HCT116 (cell line): ENCODE results near the gene ERGIC1. TPM values are rescaled to one million over a fixed set of nuclear protein-coding genes. Genes with fewer than 3 reads are reported as not detected.

ENCODE experiments used
- ATAC-seq: fragments of 200-7000 bp; cut with Tn5 transposase; 2 replicates; pipeline ENCODE4 v1.9.1; 2020; ENCODE audit warnings: mild to moderate bottlenecking, moderate library complexity
- BruUV-seq: library from RNA; stranded (reverse); fragments of 400-500 nt; replicated peaks from 2 replicates; lab custom pipeline; 2021; lab: Mats Ljungman, UMichigan
- CTCF ChIA-PET: fragments of 300-600 bp; sonication (Branson Sonifier 250); formaldehyde crosslinking; loops from one replicate; lab custom pipeline; 2021; ENCODE audit warnings: antibody characterized with exemption; lab: Charles Lee
- POLR2A ChIA-PET: fragments of 300-600, 350-600 bp; sonication (Branson Sonifier 250); formaldehyde crosslinking; loops from one replicate; lab custom pipeline; 2021; ENCODE audit warnings: antibody characterized with exemption; lab: Charles Lee
- RAD21 ChIA-PET, 2 experiments: fragments of 300-600 bp; sonication (Branson Sonifier 250); formaldehyde crosslinking; loops; one replicate each; lab custom pipeline; 2023; ENCODE audit warnings: low total read pairs in 2 of 2; ENCODE audit not compliant: uncharacterized antibody in 2 of 2, unreplicated experiment in 2 of 2, low non-redundant PET in 1 of 2; lab: Charles Lee
- DNase-seq: peaks from one replicate; pipeline ENCODE4 v3.0.0-alpha.2; 2010; ENCODE audit warnings: low read depth, low spot score
- H2AFZ ChIP-seq: fragments of 200-600 bp; shearing (Covaris generic), sonication (generic); 2 replicates; pipeline ENCODE4 v1.6.1; 2017; ENCODE audit warnings: low read depth, mixed run types, mixed read lengths, antibody characterized with exemption, low read length; ENCODE audit not compliant: poor library complexity, severe bottlenecking
- H3K27ac ChIP-seq: 2 replicates; pipeline ENCODE4 v1.5.1; 2012; ENCODE audit warnings: low read depth, low read length
- H3K27me3 ChIP-seq: fragments of 200-600 bp; sonication (generic); 2 replicates; pipeline ENCODE4 v1.6.1; 2016; ENCODE audit warnings: mixed run types, low read length, mixed read lengths; ENCODE audit not compliant: insufficient read depth
- H3K36me3 ChIP-seq, 2 experiments: fragments of 200-500 bp in 1 of 2; fragments of 200-600 bp in 1 of 2; sonication (Bioruptor generic) in 1 of 2; sonication (generic) in 1 of 2; 2 replicates each; pipeline versions ENCODE4 v1.5.1 to v1.6.1; 2014 to 2016; ENCODE audit warnings: low read length in 2 of 2, inconsistent platforms in 1 of 2, mixed read lengths in 1 of 2, mixed run types in 1 of 2; ENCODE audit not compliant: insufficient read depth in 2 of 2, control insufficient read depth in 1 of 2
- H3K4me1 ChIP-seq, 2 experiments: fragments of 200-600 bp in 1 of 2; sonication (generic) in 1 of 2; 2 replicates each; pipeline versions ENCODE4 v1.5.1 to v1.6.1; 2012 to 2017; ENCODE audit warnings: low read length in 2 of 2, inconsistent platforms in 1 of 2, mild to moderate bottlenecking in 1 of 2, mixed read lengths in 1 of 2, mixed run types in 1 of 2, moderate library complexity in 1 of 2; ENCODE audit not compliant: insufficient read depth in 2 of 2, control insufficient read depth in 1 of 2
- H3K4me2 ChIP-seq: fragments of 200-600 bp; sonication (generic); 2 replicates; pipeline ENCODE4 v1.6.1; 2017; ENCODE audit warnings: mixed run types, low read length, mixed read lengths
- H3K4me3 ChIP-seq, 2 experiments: fragments of 200-600 bp in 1 of 2; sonication (generic) in 1 of 2; replicated peaks in 1 of 2; 2 replicates each; pipeline ENCODE4 v1.5.1; 2011 to 2016; ENCODE audit warnings: low read length in 2 of 2, control low read depth in 1 of 2, low read depth in 1 of 2, mild to moderate bottlenecking in 1 of 2, mixed read lengths in 1 of 2, mixed run types in 1 of 2
- H3K79me2 ChIP-seq: fragments of 200-600 bp; sonication (generic); 2 replicates; pipeline ENCODE4 v1.6.1; 2017; ENCODE audit warnings: mild to moderate bottlenecking, mixed run types, low read length, moderate library complexity, mixed read lengths; ENCODE audit not compliant: insufficient read depth
- H3K9ac ChIP-seq: fragments of 200-600 bp; sonication (generic); 2 replicates; pipeline ENCODE4 v1.6.1; 2016; ENCODE audit warnings: low read length, mixed read lengths
- H3K9me2 ChIP-seq: fragments of 200-600 bp; sonication (generic), shearing (Covaris generic); 2 replicates; pipeline ENCODE4 v1.6.1; 2017; ENCODE audit warnings: mixed run types, mild to moderate bottlenecking, moderate library complexity; ENCODE audit not compliant: insufficient read depth
- H3K9me3 ChIP-seq, 2 experiments: fragments of 200-500 bp in 1 of 2; fragments of 200-600 bp in 1 of 2; sonication (Bioruptor generic) in 1 of 2; sonication (generic) in 1 of 2; 2 replicates each; pipeline ENCODE4 v1.6.1; 2014 to 2017; ENCODE audit warnings: low read length in 2 of 2, mixed read lengths in 2 of 2, inconsistent platforms in 1 of 2, low read depth in 1 of 2, mild to moderate bottlenecking in 1 of 2, mixed run types in 1 of 2, moderate library complexity in 1 of 2; ENCODE audit not compliant: control insufficient read depth in 1 of 2, insufficient read depth in 1 of 2
- H4K20me1 ChIP-seq: fragments of 200-600 bp; sonication (generic), shearing (Covaris generic); 2 replicates; pipeline ENCODE4 v1.6.1; 2017; ENCODE audit warnings: mixed run types, mild to moderate bottlenecking, moderate library complexity; ENCODE audit not compliant: insufficient read depth
- CBX3 ChIP-seq: IDR thresholded peaks from 2 replicates; pipeline ENCODE4 v1.6.1; 2012; ENCODE audit warnings: low read depth
- CEBPB ChIP-seq: IDR thresholded peaks from 2 replicates; pipeline ENCODE4 v1.6.1; 2012; ENCODE audit warnings: low read depth
- EGR1 ChIP-seq: IDR thresholded peaks from 2 replicates; pipeline ENCODE4 v1.6.1; 2012; ENCODE audit warnings: low read depth
- ELF1 ChIP-seq: IDR thresholded peaks from 2 replicates; pipeline ENCODE4 v1.6.1; 2012; ENCODE audit warnings: low read depth, borderline replicate concordance
- EZH2 ChIP-seq: fragments of 200-600 bp; sonication (generic); IDR thresholded peaks from 2 replicates; pipeline ENCODE4 v1.6.1; 2017; ENCODE audit warnings: antibody characterized with exemption, mixed run types
- EZH2phosphoT487 ChIP-seq: fragments of 200-600 bp; IDR thresholded peaks from 2 replicates; pipeline ENCODE4 v1.6.1; 2018; ENCODE audit warnings: antibody characterized with exemption, borderline replicate concordance
- POLR2AphosphoS5 ChIP-seq: IDR thresholded peaks from 2 replicates; pipeline ENCODE4 v1.6.1; 2011; ENCODE audit warnings: mild to moderate bottlenecking, low read depth, low read length, moderate library complexity
- SIN3A ChIP-seq: IDR thresholded peaks from 2 replicates; pipeline ENCODE4 v1.6.1; 2012; ENCODE audit warnings: low read depth
- SP1 ChIP-seq: IDR thresholded peaks from 2 replicates; pipeline ENCODE4 v1.6.1; 2012; ENCODE audit warnings: low read depth
- SRF ChIP-seq: IDR thresholded peaks from 2 replicates; pipeline ENCODE4 v1.6.1; 2012; ENCODE audit warnings: low read depth
- TCF7L2 ChIP-seq: IDR thresholded peaks from 2 replicates; pipeline ENCODE4 v1.7.0; 2011; ENCODE audit warnings: borderline replicate concordance, inconsistent platforms; ENCODE audit not compliant: insufficient read depth, insufficient read length; ENCODE audit errors: extremely low read depth
- ZBTB33 ChIP-seq: IDR thresholded peaks from 2 replicates; pipeline ENCODE4 v1.6.1; 2011; ENCODE audit warnings: mild to moderate bottlenecking, low read length, moderate library complexity; ENCODE audit not compliant: insufficient replicate concordance; ENCODE audit errors: extremely low read depth
- ZFX ChIP-seq: fragments of 450-650 bp; IDR thresholded peaks from 2 replicates; pipeline ENCODE4 v1.6.1; 2017
- ZNF274 ChIP-seq: fragments of 200-500 bp; sonication (Bioruptor generic); IDR thresholded peaks from 2 replicates; pipeline ENCODE4 v1.6.1; 2014; ENCODE audit warnings: mild to moderate bottlenecking, low read depth, low read length, inconsistent platforms
- intact Hi-C: fragments of 100-400 bp; cut with micrococcal nuclease; formaldehyde crosslinking; loops from 2 replicates; pipeline ENCODE4 v1.10.0; 2022
- total RNA-seq: library from RNA; stranded (reverse); gene quantifications from one replicate; pipeline ENCODE4 v1.2.1, GENCODE V29; 2021; ENCODE audit not compliant: unreplicated experiment

Gene ERGIC1
- total RNA-seq, 1 experiment from 2014 or later: 73.3 TPM

GRCh38 chr5:172890659-172891058, 56.6 kb downstream of the ERGIC1 start (continued):
- TF ChIP-seq ZBTB33 (no peak), ZFX (no peak)
- TF ChIP-seq, all 23 proteins: peak for 0

- ChIA-PET POLR2A (no interaction called here), CTCF (no interaction called here), RAD21 (no interaction called here)
- H3K4me1 ChIP-seq: no peaks in the 10 kb centered on the region
- intact Hi-C loops: no loop called here
- no peaks in the 10 kb centered on the region for H3K9me3 ChIP-seq
- no peaks in the 10 kb centered on the region for H4K20me1 ChIP-seq
- no peaks in the 10 kb centered on the region for H3K27me3 ChIP-seq
- no TSS peak for BruUV-seq
- H3K4me3 ChIP-seq: no peak overlapping the region
- TF ChIP-seq SP1 (no peak), ELF1 (no peak), EGR1 (no peak), ZNF274 (no peak), POLR2AphosphoS5 (no peak), CEBPB (no peak), EZH2phosphoT487 (no peak), ZFX (no peak), SIN3A (no peak), CBX3 (no peak), EZH2 (no peak), TCF7L2 (no peak), SRF (no peak)
- no peak overlapping the region for H3K27ac ChIP-seq
- no peaks in the 10 kb centered on the region for H3K36me3 ChIP-seq
- DNase-seq (no peak), ATAC-seq (no peak)
- no peak overlapping the region for H2AFZ ChIP-seq
- no peak overlapping the region for H3K4me2 ChIP-seq
- H3K9me2 ChIP-seq: no peaks in the 10 kb centered on the region
- H3K9ac ChIP-seq: no peak overlapping the region
- H3K79me2 ChIP-seq: no peaks in the 10 kb centered on the region
Measured at GRCh38 chr5:172891716-172892421, 57.8 kb downstream of the ERGIC1 start.
